Karpas-422 (cell line): ENCODE data around the gene CYP2D6. TPM values are rescaled to one million over a fixed set of nuclear protein-coding genes. Genes with fewer than 3 reads are reported as not detected.
"Not testable (repeated sequence)": the region's sequence is repeated elsewhere in the genome, so short reads cannot be mapped to it uniquely, and the experiment has no call there.

Experiments
- DNase-seq: peaks from one replicate; pipeline ENCODE4 v3.0.0-alpha.2; 2015
- H2AFZ ChIP-seq: fragments of 200-600 bp; sonication (generic); 2 replicates; pipeline ENCODE4 v1.6.1; 2014; ENCODE audit warnings: antibody characterized with exemption, low read length, mixed read lengths
- H3K27ac ChIP-seq: fragments of 200-600 bp; sonication (generic); 2 replicates; pipeline ENCODE4 v1.5.1; 2014; ENCODE audit warnings: mild to moderate bottlenecking, low read length, moderate library complexity
- H3K27me3 ChIP-seq: fragments of 200-600 bp; sonication (generic); 2 replicates; pipeline ENCODE4 v1.6.1; 2014; ENCODE audit warnings: low read length, mixed read lengths
- H3K36me3 ChIP-seq: fragments of 200-600 bp; sonication (generic); 2 replicates; pipeline ENCODE4 v1.6.1; 2014; ENCODE audit warnings: low read length, mixed read lengths; ENCODE audit not compliant: insufficient read depth
- H3K4me1 ChIP-seq: fragments of 200-600 bp; sonication (generic); 2 replicates; pipeline ENCODE4 v1.6.1; 2014; ENCODE audit warnings: mild to moderate bottlenecking, low read length, mixed read lengths
- H3K4me2 ChIP-seq: fragments of 200-600 bp; sonication (generic); 2 replicates; pipeline ENCODE4 v1.6.1; 2014; ENCODE audit warnings: low read length, low read depth, mild to moderate bottlenecking; ENCODE audit not compliant: poor library complexity, severe bottlenecking
- H3K4me3 ChIP-seq: fragments of 200-600 bp; sonication (generic); 2 replicates; pipeline ENCODE4 v1.5.1; 2014; ENCODE audit warnings: mild to moderate bottlenecking, antibody characterized with exemption, low read length, mixed read lengths
- H3K79me2 ChIP-seq: fragments of 200-600 bp; sonication (generic); 2 replicates; pipeline ENCODE4 v1.6.1; 2014; ENCODE audit warnings: mild to moderate bottlenecking, low read length, mixed read lengths
- H3K9ac ChIP-seq: fragments of 200-600 bp; sonication (generic); 2 replicates; pipeline ENCODE4 v1.6.0; 2014; ENCODE audit warnings: low read length
- H3K9me2 ChIP-seq: fragments of 200-600 bp; sonication (generic), shearing (Covaris generic); replicated peaks from 2 replicates; pipeline ENCODE4 v1.6.0; 2014; ENCODE audit warnings: mild to moderate bottlenecking, low read length, moderate library complexity; ENCODE audit not compliant: insufficient read depth
- H3K9me3 ChIP-seq: fragments of 300-700, 200-600 bp; sonication (generic); 2 replicates; pipeline ENCODE4 v1.6.1; 2014; ENCODE audit warnings: low read length, mixed read lengths
- H4K20me1 ChIP-seq: fragments of 200-600 bp; sonication (generic); 2 replicates; pipeline ENCODE4 v1.6.1; 2014; ENCODE audit warnings: mild to moderate bottlenecking, antibody characterized with exemption, low read length, low read depth; ENCODE audit not compliant: insufficient read depth
- total RNA-seq: library from RNA; depleted of rRNA; stranded (reverse); fragments of >200 nt; shearing (Covaris generic); gene quantifications from 2 replicates; pipeline ENCODE4 v1.2.3, GENCODE V29; 2014; ENCODE audit warnings: low replicate concordance

Gene CYP2D6
- total RNA-seq, 1 experiment from 2014 or later = 2.9 TPM

DNA sequence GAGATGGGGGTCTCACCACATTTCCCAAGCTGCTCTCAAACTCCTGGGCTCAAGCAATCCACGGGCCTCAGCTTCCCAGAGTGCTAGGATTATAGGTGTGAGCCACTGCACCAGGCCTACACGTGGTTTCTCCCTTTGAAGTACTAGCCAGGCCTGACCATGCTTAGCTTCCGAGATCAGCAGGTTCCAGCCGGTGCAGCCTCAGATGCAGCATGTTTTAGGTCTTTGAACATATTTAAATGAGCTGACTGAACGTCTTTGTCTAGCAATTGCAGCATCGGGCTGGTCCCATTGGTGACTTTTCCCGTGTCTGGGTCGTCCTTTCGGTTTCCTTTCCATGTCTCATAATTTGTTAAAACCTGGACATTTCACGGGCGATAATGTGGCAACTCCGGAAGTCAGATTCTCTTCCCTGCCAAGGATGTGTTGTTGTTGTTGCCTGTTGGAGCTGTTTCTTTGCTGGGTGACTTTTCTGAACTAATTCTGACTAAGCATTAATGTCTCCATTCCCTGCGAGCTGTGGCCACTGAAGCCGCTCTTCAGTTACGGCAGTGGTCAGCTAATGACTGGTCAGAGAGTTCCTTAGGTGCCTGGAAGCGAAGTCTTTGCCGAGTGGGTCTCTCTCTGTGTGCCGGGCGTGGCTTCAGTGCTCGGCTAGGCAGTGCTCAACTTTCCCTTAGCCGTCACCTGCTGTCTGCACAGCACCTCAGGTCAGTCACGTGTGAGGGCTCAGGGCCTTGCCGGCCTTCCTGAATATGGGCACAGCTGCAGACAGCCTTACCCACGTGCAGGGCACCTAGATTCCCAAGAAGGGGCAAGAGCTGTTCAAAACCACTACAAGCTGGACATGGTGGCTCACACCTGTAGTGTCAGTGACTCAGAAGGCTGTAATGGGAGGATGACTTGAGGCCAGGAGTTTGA is 3.8 kb upstream of the CYP2D6 start:
- Histone ChIP-seq H3K9me3 (no peaks in the 10 kb centered on the region), H2AFZ (no peak overlapping the region), H3K36me3 (no peaks in the 10 kb centered on the region), H3K9ac (no peak overlapping the region), H4K20me1 (no peaks in the 10 kb centered on the region), H3K4me3 (no peak overlapping the region), H3K9me2 (no peaks in the 10 kb centered on the region), H3K27me3 (no peaks in the 10 kb centered on the region), H3K27ac (no peak overlapping the region), H3K4me2 (no peak overlapping the region), H3K79me2 (no peaks in the 10 kb centered on the region), H3K4me1 (no peaks in the 10 kb centered on the region)
- no peak for DNase-seq

GRCh38 chr22:42132457-42132856 is 1.8 kb upstream of the CYP2D6 start:
- H3K9me2 ChIP-seq = no peaks in the 10 kb centered on the region
- H3K36me3 ChIP-seq = no peaks in the 10 kb centered on the region
- H2AFZ ChIP-seq = no peak overlapping the region
- no peaks in the 10 kb centered on the region for H3K79me2 ChIP-seq
- H3K27ac ChIP-seq = no peak overlapping the region
- H3K4me1 ChIP-seq = no peaks in the 10 kb centered on the region
- DNase-seq = no peak
- H3K4me3 ChIP-seq = no peak overlapping the region
- H3K4me2 ChIP-seq = no peak overlapping the region
- no peaks in the 10 kb centered on the region for H4K20me1 ChIP-seq
- no peaks in the 10 kb centered on the region for H3K9me3 ChIP-seq
- no peaks in the 10 kb centered on the region for H3K27me3 ChIP-seq
- no peak overlapping the region for H3K9ac ChIP-seq

GRCh38 chr22:42131562-42131961 is 952 bp upstream of the CYP2D6 start:
- Histone ChIP-seq H3K79me2 (no peaks in the 10 kb centered on the region), H3K4me2 (no peak overlapping the region), H3K4me3 (no peak overlapping the region)

DNA sequence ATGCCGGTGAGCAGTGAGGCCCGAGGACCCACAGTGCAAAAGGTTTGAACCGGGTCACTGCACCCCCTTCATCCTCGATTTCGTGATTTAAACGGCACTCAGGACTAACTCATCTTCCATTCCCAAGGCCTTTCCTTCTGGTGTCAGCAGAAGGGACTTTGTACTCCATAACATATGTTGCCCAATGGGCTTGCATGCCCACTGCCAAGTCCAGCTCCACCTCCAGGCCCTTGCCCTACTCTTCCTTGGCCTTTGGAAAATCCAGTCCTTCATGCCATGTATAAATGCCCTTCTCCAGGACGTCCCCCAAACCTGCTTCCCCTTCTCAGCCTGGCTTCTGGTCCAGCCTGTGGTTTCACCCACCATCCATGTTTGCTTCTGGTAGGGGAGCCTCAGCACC is 428 bp downstream of the CYP2D6 start:
- H3K9ac ChIP-seq, DNase-seq, H3K9me2 ChIP-seq, H3K4me1 ChIP-seq, H3K4me2 ChIP-seq, H2AFZ ChIP-seq, H3K27me3 ChIP-seq, H3K79me2 ChIP-seq, H3K36me3 ChIP-seq, H3K27ac ChIP-seq, H4K20me1 ChIP-seq, H3K4me3 ChIP-seq, H3K9me3 ChIP-seq: not testable (repeated sequence)

More at GRCh38 chr22:42131562-42131961, 952 bp upstream of the CYP2D6 start:
- no peaks in the 10 kb centered on the region for H3K27me3 ChIP-seq
- H2AFZ ChIP-seq = no peak overlapping the region
- H3K9me3 ChIP-seq = no peaks in the 10 kb centered on the region
- H3K9ac ChIP-seq = no peak overlapping the region
- no peaks in the 10 kb centered on the region for H3K36me3 ChIP-seq
- no peaks in the 10 kb centered on the region for H4K20me1 ChIP-seq
- H3K9me2 ChIP-seq = no peaks in the 10 kb centered on the region
- no peaks in the 10 kb centered on the region for H3K4me1 ChIP-seq
- H3K27ac ChIP-seq = no peak overlapping the region
- DNase-seq = no peak

DNA sequence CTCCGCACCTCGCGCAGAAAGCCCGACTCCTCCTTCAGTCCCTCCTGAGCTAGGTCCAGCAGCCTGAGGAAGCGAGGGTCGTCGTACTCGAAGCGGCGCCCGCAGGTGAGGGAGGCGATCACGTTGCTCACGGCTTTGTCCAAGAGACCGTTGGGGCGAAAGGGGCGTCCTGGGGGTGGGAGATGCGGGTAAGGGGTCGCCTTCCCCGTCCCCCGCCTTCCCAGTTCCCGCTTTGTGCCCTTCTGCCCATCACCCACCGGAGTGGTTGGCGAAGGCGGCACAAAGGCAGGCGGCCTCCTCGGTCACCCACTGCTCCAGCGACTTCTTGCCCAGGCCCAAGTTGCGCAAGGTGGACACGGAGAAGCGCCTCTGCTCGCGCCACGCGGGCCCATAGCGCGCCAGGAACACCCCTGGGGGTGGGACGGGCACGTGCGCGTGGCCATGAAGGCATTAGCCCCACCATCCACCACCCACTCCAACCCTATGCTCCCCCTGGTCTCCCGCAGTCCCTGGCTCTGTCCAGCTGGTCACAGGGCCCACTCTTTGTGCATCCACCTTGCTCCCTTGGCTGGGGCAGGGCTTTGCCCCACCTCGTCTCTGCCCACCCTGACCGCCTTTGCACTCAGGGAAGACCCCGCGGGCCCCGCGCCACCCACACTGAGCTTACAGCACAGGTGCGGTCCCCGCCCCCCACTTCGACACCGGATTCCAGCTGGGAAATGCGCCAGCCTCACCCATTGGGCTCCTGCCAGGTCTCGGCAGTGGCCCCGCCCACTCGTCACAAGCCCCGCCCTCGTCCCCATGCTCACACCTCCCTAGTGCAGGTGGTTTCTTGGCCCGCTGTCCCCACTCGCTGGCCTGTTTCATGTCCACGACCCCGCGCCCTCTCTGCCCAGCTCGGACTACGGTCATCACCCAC is 1.6 kb downstream of the CYP2D6 start:
- H3K79me2 ChIP-seq, H2AFZ ChIP-seq, H4K20me1 ChIP-seq, H3K4me2 ChIP-seq, H3K9ac ChIP-seq, H3K27me3 ChIP-seq, H3K4me1 ChIP-seq, H3K27ac ChIP-seq, H3K36me3 ChIP-seq, H3K4me3 ChIP-seq, H3K9me3 ChIP-seq, H3K9me2 ChIP-seq: not testable (repeated sequence)
- peak; percentile 52 for DNase-seq

DNA sequence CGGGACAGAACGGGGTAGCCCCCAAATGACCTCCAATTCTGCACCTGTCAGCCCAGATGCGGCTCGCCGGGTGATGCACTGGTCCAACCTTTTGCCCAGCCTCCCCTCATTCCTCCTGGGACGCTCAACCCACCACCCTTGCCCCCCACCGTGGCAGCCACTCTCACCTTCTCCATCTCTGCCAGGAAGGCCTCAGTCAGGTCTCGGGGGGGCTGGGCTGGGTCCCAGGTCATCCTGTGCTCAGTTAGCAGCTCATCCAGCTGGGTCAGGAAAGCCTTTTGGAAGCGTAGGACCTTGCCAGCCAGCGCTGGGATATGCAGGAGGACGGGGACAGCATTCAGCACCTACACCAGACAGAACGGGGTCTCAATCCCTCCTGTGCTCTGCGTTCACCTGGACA is 2.6 kb downstream of the CYP2D6 start:
- not testable (repeated sequence) for H3K9me3 ChIP-seq, H3K36me3 ChIP-seq, H3K27me3 ChIP-seq, H2AFZ ChIP-seq, H3K79me2 ChIP-seq, DNase-seq, H3K27ac ChIP-seq, H3K9me2 ChIP-seq, H3K4me1 ChIP-seq, H3K4me2 ChIP-seq, H3K9ac ChIP-seq, H3K4me3 ChIP-seq, H4K20me1 ChIP-seq

DNA sequence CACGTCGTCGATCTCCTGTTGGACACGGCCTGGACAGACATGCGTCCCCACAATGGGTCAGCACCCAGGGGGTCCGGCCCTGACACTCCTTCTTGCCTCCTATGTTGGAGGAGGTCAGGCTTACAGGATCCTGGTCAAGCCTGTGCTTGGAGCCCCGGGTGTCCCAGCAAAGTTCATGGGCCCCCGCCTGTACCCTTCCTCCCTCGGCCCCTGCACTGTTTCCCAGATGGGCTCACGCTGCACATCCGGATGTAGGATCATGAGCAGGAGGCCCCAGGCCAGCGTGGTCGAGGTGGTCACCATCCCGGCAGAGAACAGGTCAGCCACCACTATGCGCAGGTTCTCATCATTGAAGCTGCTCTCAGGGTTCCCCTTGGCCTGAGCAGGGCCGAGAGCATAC is 3.0 kb downstream of the CYP2D6 start:
- Histone ChIP-seq H3K9ac (no peak overlapping the region), H3K27me3 (no peaks in the 10 kb centered on the region)

DNA sequence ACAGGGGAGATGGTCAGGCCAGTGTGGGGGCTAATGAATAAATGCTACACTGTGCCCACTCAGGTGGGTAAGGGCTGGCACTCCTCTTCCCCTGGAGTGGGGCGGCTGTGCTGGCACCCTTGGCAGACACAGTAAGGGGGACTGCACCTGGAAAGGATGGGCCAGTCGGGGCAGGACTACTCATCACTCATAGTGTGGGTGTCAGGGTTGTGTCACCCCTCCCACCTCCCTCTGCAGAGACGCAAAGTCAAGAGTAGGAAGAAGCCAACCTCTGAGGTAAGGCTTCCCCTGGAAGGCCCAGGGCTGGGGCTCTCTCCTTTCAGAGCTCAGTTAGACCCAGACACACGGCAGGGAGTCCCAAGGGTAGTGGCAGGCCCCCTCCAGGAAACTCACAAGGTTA is 7.1 kb downstream of the CYP2D6 start:
- H2AFZ ChIP-seq, H3K27me3 ChIP-seq, H3K36me3 ChIP-seq, H3K79me2 ChIP-seq, H4K20me1 ChIP-seq, H3K4me2 ChIP-seq, H3K9ac ChIP-seq, DNase-seq, H3K27ac ChIP-seq, H3K9me3 ChIP-seq, H3K4me3 ChIP-seq, H3K4me1 ChIP-seq, H3K9me2 ChIP-seq: not testable (repeated sequence)

More for the DNA sequence above, 3.0 kb downstream of the CYP2D6 start:
- Histone ChIP-seq H3K4me1 (no peaks in the 10 kb centered on the region), H3K36me3 (no peaks in the 10 kb centered on the region), H2AFZ (no peak overlapping the region), H3K27ac (no peak overlapping the region), H4K20me1 (no peaks in the 10 kb centered on the region), H3K9me3 (no peaks in the 10 kb centered on the region), H3K79me2 (no peaks in the 10 kb centered on the region), H3K9me2 (no peaks in the 10 kb centered on the region), H3K4me3 (no peak overlapping the region), H3K4me2 (no peak overlapping the region)
- DNase-seq = no peak
